GM23248 (cell line): ENCODE measurements around the gene MOXD1. TPM values are rescaled to one million over a fixed set of nuclear protein-coding genes. Genes with fewer than 3 reads are reported as not detected.
"Not testable (repeated sequence)": the region's sequence is repeated elsewhere in the genome, so short reads cannot be mapped to it uniquely, and the experiment has no call there.

Source experiments
- DNase-seq: peaks from one replicate; pipeline ENCODE4 v3.0.0-alpha.2; 2015
- H2AFZ ChIP-seq: fragments of 200-600 bp; sonication (generic); 2 replicates; pipeline ENCODE4 v1.6.1; 2016; ENCODE audit warnings: antibody characterized with exemption
- H3F3A ChIP-seq: fragments of 200-600 bp; sonication (generic); 2 replicates; pipeline ENCODE4 v1.6.1; 2016; ENCODE audit warnings: mild to moderate bottlenecking, antibody characterized with exemption, mixed run types; ENCODE audit not compliant: insufficient read depth
- H3K27ac ChIP-seq: fragments of 200-600 bp; sonication (generic); 2 replicates; pipeline ENCODE4 v1.5.1; 2016; ENCODE audit warnings: mild to moderate bottlenecking
- H3K27me3 ChIP-seq: fragments of 200-600 bp; sonication (generic); replicated peaks from 2 replicates; pipeline ENCODE4 v1.6.1; 2016; ENCODE audit warnings: mild to moderate bottlenecking; ENCODE audit not compliant: insufficient read depth
- H3K36me3 ChIP-seq: fragments of 200-600 bp; sonication (generic); 2 replicates; pipeline ENCODE4 v1.6.1; 2016; ENCODE audit warnings: low read depth, mild to moderate bottlenecking
- H3K4me1 ChIP-seq: fragments of 200-600 bp; sonication (generic); 2 replicates; pipeline ENCODE4 v1.6.1; 2016; ENCODE audit warnings: mild to moderate bottlenecking; ENCODE audit not compliant: insufficient read depth
- H3K4me2 ChIP-seq: fragments of 200-600 bp; sonication (generic); one replicate; pipeline ENCODE4 v1.6.1; 2016; ENCODE audit warnings: mild to moderate bottlenecking; ENCODE audit not compliant: unreplicated experiment
- H3K4me3 ChIP-seq: fragments of 200-600 bp; sonication (generic); 2 replicates; pipeline ENCODE4 v1.5.1; 2016; ENCODE audit warnings: mild to moderate bottlenecking
- H3K79me2 ChIP-seq: fragments of 200-600 bp; sonication (generic); 2 replicates; pipeline ENCODE4 v1.6.1; 2016; ENCODE audit warnings: mild to moderate bottlenecking; ENCODE audit not compliant: insufficient read depth
- H3K9ac ChIP-seq: fragments of 200-600 bp; sonication (generic); 2 replicates; pipeline ENCODE4 v1.6.1; 2016; ENCODE audit warnings: mild to moderate bottlenecking
- H3K9me2 ChIP-seq: fragments of 200-600 bp; sonication (generic); 2 replicates; pipeline ENCODE4 v1.6.1; 2016; ENCODE audit warnings: mixed run types, mild to moderate bottlenecking, moderate library complexity; ENCODE audit not compliant: insufficient read depth
- H3K9me3 ChIP-seq: fragments of 200-600 bp; sonication (generic); one replicate; pipeline ENCODE4 v1.6.1; 2017; ENCODE audit warnings: low read depth
- H4K20me1 ChIP-seq: fragments of 200-600 bp; sonication (generic); 2 replicates; pipeline ENCODE4 v1.6.0; 2016; ENCODE audit not compliant: insufficient read depth
- EZH2 ChIP-seq: fragments of 200-600 bp; sonication (generic); IDR thresholded peaks from 2 replicates; pipeline ENCODE4 v1.6.1; 2018; ENCODE audit warnings: antibody characterized with exemption, mild to moderate bottlenecking; ENCODE audit not compliant: insufficient read depth, poor library complexity, severe bottlenecking
- EZH2phosphoT487 ChIP-seq: fragments of 200-600 bp; sonication (generic); IDR thresholded peaks from 2 replicates; pipeline ENCODE4 v1.6.1; 2018; ENCODE audit warnings: antibody characterized with exemption, moderate library complexity, mild to moderate bottlenecking, low read depth; ENCODE audit not compliant: insufficient read depth
- WGBS, 2 experiments: methylation state at CpG; one replicate each; pipeline ENCODE4 v1.1.6; 2015 to 2017; ENCODE audit warnings: low lambda C conversion rate in 2 of 2, low coverage in 1 of 2; ENCODE audit errors: missing lambda C conversion rate in 2 of 2; 5-methylcytosine and 5-hydroxymethylcytosine counted together
- in situ Hi-C: fragments of 300-500 bp; cut with MboI; formaldehyde crosslinking; loops from 2 replicates; pipeline ENCODE4 v1.15.0; 2020
- polyA plus RNA-seq: library from polyadenylated mRNA; unstranded; fragments of >200 nt; fragmentation: Nextera tagmentation; extraction: Ambion mirVana; gene quantifications from 2 replicates; pipeline ENCODE4 v1.2.1, GENCODE V29; 2016
- total RNA-seq: library from RNA; depleted of rRNA; stranded (reverse); fragments of >200 nt; shearing (Covaris generic); gene quantifications from 2 replicates; pipeline ENCODE4 v1.2.3, GENCODE V29; 2014

Gene MOXD1
- total and polyA plus RNA-seq, 2 experiments from 2014 or later, result 528 to 557 TPM

GRCh38 chr6:132270726-132271402 is 130.4 kb downstream of the MOXD1 start:
- no peaks in the 10 kb centered on the region for H3K9me2 ChIP-seq
- no peaks in the 10 kb centered on the region for H3K36me3 ChIP-seq
- H3F3A ChIP-seq, result no peaks in the 10 kb centered on the region
- DNase-seq, result peak; percentile 19
- no peak overlapping the region for H3K9ac ChIP-seq
- H4K20me1 ChIP-seq, result no peaks in the 10 kb centered on the region
- no peak for TF ChIP-seq EZH2phosphoT487
- TF ChIP-seq EZH2, result no peak
- H3K27ac ChIP-seq, result no peak overlapping the region
- peak overlapping the region; percentile 33; the same call in 1 of the 2 replicates for H2AFZ ChIP-seq
- H3K27me3 ChIP-seq, result no peaks in the 10 kb centered on the region
- WGBS, 2 experiments, result 23 to 37% methylated on average over 4 of the region's 4 CpGs
- in situ Hi-C loops, result no loop called here
- no peak overlapping the region for H3K4me2 ChIP-seq
- peaks cover 6% of the 10 kb centered on the region; the same call in 1 of the 2 replicates for H3K4me1 ChIP-seq
- H3K9me3 ChIP-seq, result no peaks in the 10 kb centered on the region
- no peaks in the 10 kb centered on the region for H3K79me2 ChIP-seq
- no peak overlapping the region for H3K4me3 ChIP-seq

- H3K9me3 ChIP-seq, H3K4me3 ChIP-seq, H3K4me1 ChIP-seq, H3F3A ChIP-seq, H3K36me3 ChIP-seq, H3K4me2 ChIP-seq, H4K20me1 ChIP-seq, in situ Hi-C loops, DNase-seq, H2AFZ ChIP-seq, H3K9me2 ChIP-seq, H3K27ac ChIP-seq, H3K79me2 ChIP-seq, H3K27me3 ChIP-seq, H3K9ac ChIP-seq: not testable (repeated sequence)
- WGBS, 2 experiments, result 85 to 92% methylated on average over 5 of the region's 5 CpGs
Observed at GRCh38 chr6:132268666-132269065, 132.6 kb downstream of the MOXD1 start.

GRCh38 chr6:132268209-132268608 is 133.1 kb downstream of the MOXD1 start:
- H3K4me3 ChIP-seq, result no peak overlapping the region
- no peaks in the 10 kb centered on the region for H3K79me2 ChIP-seq
- H3K4me2 ChIP-seq, result no peak overlapping the region
- H3F3A ChIP-seq, result no peaks in the 10 kb centered on the region
- peaks cover 6% of the 10 kb centered on the region; the same call in 1 of the 2 replicates for H3K4me1 ChIP-seq
- no peaks in the 10 kb centered on the region for H3K9me2 ChIP-seq
- peak overlapping the region; percentile 34 for H2AFZ ChIP-seq
- H3K27ac ChIP-seq, result no peak overlapping the region
- H4K20me1 ChIP-seq, result no peaks in the 10 kb centered on the region
- TF ChIP-seq EZH2, result no peak
- no peak for TF ChIP-seq EZH2phosphoT487
- DNase-seq, result no peak
- no peaks in the 10 kb centered on the region for H3K9me3 ChIP-seq
- H3K9ac ChIP-seq, result no peak overlapping the region
- 89 to 95% methylated on average over 2 of the region's 2 CpGs for WGBS, 2 experiments
- in situ Hi-C loops, result no loop called here
- H3K27me3 ChIP-seq, result no peaks in the 10 kb centered on the region
- no peaks in the 10 kb centered on the region for H3K36me3 ChIP-seq

GRCh38 chr6:132265451-132266097 is 135.7 kb downstream of the MOXD1 start:
- no peak overlapping the region for H2AFZ ChIP-seq
- H3K4me1 ChIP-seq, result 0 out of 2 replicates have a peak, but pooled peaks cover under 1% of the 10 kb centered on the region
- in situ Hi-C loops, result no loop called here
- H3K36me3 ChIP-seq, result no peaks in the 10 kb centered on the region
- no peak overlapping the region for H3K9ac ChIP-seq
- no peaks in the 10 kb centered on the region for H3K9me2 ChIP-seq
- no peaks in the 10 kb centered on the region for H4K20me1 ChIP-seq
- no peaks in the 10 kb centered on the region for H3F3A ChIP-seq
- DNase-seq, result no peak
- H3K27ac ChIP-seq, result no peak overlapping the region
- H3K79me2 ChIP-seq, result no peaks in the 10 kb centered on the region
- H3K4me3 ChIP-seq, result no peak overlapping the region
- no peak for TF ChIP-seq EZH2
- H3K9me3 ChIP-seq, result no peaks in the 10 kb centered on the region
- H3K4me2 ChIP-seq, result no peak overlapping the region
- no peaks in the 10 kb centered on the region for H3K27me3 ChIP-seq
